Sigmoid colon (tissue), 4 donors: ENCODE data around the gene FOXK2.

Source experiments
- EP300 ChIP-seq, 4 donors: sonication (generic); formaldehyde crosslinking; IDR thresholded peaks; one replicate each; pipeline ENCODE4 v1.6.1; 2017; ENCODE audit warnings: antibody characterized with exemption in 4 of 4
- POLR2A ChIP-seq, 2 donors: fragments of 450-650 bp; IDR thresholded peaks; one replicate each; pipeline ENCODE4 v1.6.1; 2016; ENCODE audit warnings: antibody characterized with exemption in 2 of 2, mild to moderate bottlenecking in 2 of 2, moderate library complexity in 2 of 2
- TF ChIP-seq, protein P1 (sequence below), 4 experiments: fragments of 450-650 bp in 3 of 4; fragments of 200-600 bp in 1 of 4; IDR thresholded peaks; one replicate each; pipeline ENCODE4 v1.5.1; 2016 to 2019; ENCODE audit warnings: antibody characterized with exemption in 4 of 4, mild to moderate bottlenecking in 3 of 4, moderate library complexity in 2 of 4

DNA sequence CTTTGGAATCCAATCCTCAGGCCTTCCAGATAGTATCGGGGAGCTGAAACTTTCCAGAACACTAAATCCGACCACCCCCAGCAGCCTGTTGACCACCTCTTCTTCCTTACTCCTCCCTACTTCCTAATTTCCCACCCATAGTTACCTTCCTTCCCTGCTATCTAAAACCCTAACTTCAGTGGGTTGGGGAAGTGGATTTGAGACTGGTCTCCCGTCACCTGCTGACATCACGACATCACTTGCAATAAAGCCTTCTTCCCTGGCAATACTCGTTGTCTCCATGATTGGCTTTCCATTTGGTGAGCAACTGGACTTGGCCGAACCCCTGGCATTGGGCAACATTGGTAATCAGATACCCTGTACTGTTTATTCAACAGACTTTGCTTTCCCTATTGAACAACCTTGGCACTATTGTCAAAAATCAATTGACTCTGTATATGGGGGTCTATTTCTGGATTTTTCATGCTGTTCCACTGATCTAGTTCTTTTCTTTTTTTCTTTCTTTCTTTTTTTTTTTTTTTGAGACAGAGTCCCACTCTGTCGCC lies 11.8 kb upstream of the FOXK2 start:
- no peak for TF ChIP-seq POLR2A (IDR thresholded peaks at IDR 0.05)
- TF ChIP-seq, protein P1, sequence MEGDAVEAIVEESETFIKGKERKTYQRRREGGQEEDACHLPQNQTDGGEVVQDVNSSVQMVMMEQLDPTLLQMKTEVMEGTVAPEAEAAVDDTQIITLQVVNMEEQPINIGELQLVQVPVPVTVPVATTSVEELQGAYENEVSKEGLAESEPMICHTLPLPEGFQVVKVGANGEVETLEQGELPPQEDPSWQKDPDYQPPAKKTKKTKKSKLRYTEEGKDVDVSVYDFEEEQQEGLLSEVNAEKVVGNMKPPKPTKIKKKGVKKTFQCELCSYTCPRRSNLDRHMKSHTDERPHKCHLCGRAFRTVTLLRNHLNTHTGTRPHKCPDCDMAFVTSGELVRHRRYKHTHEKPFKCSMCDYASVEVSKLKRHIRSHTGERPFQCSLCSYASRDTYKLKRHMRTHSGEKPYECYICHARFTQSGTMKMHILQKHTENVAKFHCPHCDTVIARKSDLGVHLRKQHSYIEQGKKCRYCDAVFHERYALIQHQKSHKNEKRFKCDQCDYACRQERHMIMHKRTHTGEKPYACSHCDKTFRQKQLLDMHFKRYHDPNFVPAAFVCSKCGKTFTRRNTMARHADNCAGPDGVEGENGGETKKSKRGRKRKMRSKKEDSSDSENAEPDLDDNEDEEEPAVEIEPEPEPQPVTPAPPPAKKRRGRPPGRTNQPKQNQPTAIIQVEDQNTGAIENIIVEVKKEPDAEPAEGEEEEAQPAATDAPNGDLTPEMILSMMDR (IDR thresholded peaks at IDR 0.05): no peak
- no peak for TF ChIP-seq EP300 (IDR thresholded peaks at IDR 0.05)
